HL-60 (cell line): Measurements from ENCODE around the gene MFSD6.

ENCODE experiments used
- DNase-seq, 2 experiments: peaks; one replicate each; pipeline ENCODE4 v3.0.0-alpha.2; 2010 to 2020; ENCODE audit warnings: low read depth in 1 of 2, low spot score in 1 of 2
- H3K27ac ChIP-seq: fragments of 250-450 bp; sonication (Bioruptor Pico); replicated peaks from 2 replicates; pipeline ENCODE4 v1.5.1; 2020; ENCODE audit warnings: mild to moderate bottlenecking, moderate library complexity
- H3K27me3 ChIP-seq: fragments of 250-450 bp; sonication (Bioruptor Pico); 2 replicates; pipeline ENCODE4 v1.5.1; 2021; ENCODE audit warnings: mild to moderate bottlenecking, moderate library complexity; ENCODE audit not compliant: insufficient read depth, poor library complexity, severe bottlenecking
- H3K4me3 ChIP-seq: replicated peaks from 2 replicates; pipeline ENCODE4 v1.5.1; 2011; ENCODE audit warnings: mild to moderate bottlenecking, control low read depth, low read length; ENCODE audit not compliant: insufficient read depth
- CTCF ChIP-seq: IDR thresholded peaks from one replicate; pipeline ENCODE4 v1.5.1; 2011; ENCODE audit warnings: low read length, control low read depth, inconsistent platforms; ENCODE audit not compliant: insufficient read depth
- GABPA ChIP-seq: IDR thresholded peaks from 2 replicates; pipeline ENCODE4 v1.6.1; 2012; ENCODE audit warnings: low read depth
- POLR2AphosphoS5 ChIP-seq: IDR thresholded peaks from 2 replicates; pipeline ENCODE4 v1.6.1; 2012; ENCODE audit warnings: low read depth
- REST ChIP-seq: IDR thresholded peaks from 2 replicates; pipeline ENCODE4 v1.6.1; 2012; ENCODE audit warnings: low read depth; ENCODE audit not compliant: insufficient replicate concordance
- SPI1 ChIP-seq: IDR thresholded peaks from 2 replicates; pipeline ENCODE4 v1.6.1; 2012; ENCODE audit warnings: low read depth, mild to moderate bottlenecking, borderline replicate concordance

The MFSD6 gene

GRCh38 chr2:190457256-190457655 lies 49.1 kb downstream of the MFSD6 start:
- Histone ChIP-seq H3K27ac (no peak overlapping the region), H3K4me3 (no peak overlapping the region), H3K27me3 (no peaks in the 10 kb centered on the region)
- no peak for DNase-seq
- TF ChIP-seq GABPA (no peak), REST (no peak), POLR2AphosphoS5 (no peak), CTCF (no peak), SPI1 (no peak)

GRCh38 chr2:190458352-190459107 lies 50.4 kb downstream of the MFSD6 start:
- Histone ChIP-seq H3K27ac (no peak overlapping the region), H3K4me3 (no peak overlapping the region), H3K27me3 (no peaks in the 10 kb centered on the region)
- TF ChIP-seq CTCF (no peak), SPI1 (no peak), REST (no peak), POLR2AphosphoS5 (no peak), GABPA (no peak)
- DNase-seq = no peak

GRCh38 chr2:190459881-190460280 lies 51.7 kb downstream of the MFSD6 start:
- no peaks in the 10 kb centered on the region for H3K27me3 ChIP-seq
- H3K27ac ChIP-seq = no peak overlapping the region
- H3K4me3 ChIP-seq = no peak overlapping the region
- TF ChIP-seq POLR2AphosphoS5 (no peak), SPI1 (no peak), REST (no peak), GABPA (no peak), CTCF (no peak)
- DNase-seq = no peak
